Left forelimb (tissue), 1 donor: Measurements from ENCODE around the gene ETFA.

ENCODE experiments used
- DNase-seq: peaks from one replicate; pipeline ENCODE4 v3.0.0-alpha.2; 2018; ENCODE audit warnings: low spot score

Gene ETFA

DNA sequence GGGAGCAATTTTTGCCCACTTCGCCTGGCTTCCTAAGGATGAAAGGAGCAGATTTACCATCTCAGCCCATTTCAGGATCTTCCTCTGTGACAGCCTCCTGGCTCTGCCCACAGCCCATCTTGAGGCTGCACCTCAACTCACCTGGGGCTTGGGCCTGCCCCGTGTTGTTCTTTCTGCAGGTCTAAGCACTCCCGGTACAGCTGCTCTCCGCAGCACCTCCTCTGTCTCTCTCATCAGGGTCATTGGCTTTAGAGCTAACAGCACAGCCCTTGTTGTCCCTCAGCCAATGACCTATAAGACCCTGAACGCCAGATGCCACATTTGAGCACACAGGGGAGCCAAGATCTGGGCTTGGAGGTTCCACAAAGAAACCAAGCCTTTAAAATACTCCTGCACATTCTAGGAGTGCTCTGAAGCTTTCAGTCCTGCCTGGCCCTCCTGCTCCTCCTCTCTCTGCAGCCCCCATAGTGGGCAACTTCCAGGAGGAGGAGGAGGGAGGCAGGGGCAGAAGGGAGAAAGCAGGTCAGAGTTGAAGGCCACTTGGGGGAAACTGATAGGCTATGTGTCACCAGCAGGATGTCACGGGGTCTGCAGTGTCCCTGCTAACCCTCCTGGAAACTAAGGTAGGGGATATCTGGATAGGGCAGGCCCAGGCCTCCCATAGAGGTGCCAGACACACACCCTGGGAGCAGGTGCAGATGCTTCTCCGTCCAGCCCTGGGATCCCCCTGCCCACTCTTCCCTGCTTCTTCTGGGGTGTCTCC is 115.6 kb downstream of the ETFA start:
- DNase-seq: no peak

DNA sequence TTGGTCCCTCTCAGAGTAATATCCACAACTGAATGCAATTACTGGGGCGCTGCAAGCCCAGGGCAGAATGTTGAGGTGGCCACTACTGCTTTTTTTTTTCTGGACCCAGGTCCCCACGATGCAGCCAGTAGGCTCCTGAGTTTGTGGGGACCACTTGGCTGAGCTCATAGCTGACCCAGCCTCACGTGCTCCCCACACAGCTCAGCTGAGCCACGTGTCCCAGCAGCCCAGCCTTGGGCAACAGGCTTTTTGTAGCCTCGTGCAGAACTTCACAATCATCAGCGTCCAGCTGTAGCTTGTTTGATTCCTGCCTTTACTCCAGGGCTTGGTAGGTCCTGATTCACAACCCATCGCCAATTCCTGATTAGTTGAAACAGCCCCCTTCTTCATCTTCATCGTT is 117.3 kb downstream of the ETFA start:
- DNase-seq: no peak

DNA sequence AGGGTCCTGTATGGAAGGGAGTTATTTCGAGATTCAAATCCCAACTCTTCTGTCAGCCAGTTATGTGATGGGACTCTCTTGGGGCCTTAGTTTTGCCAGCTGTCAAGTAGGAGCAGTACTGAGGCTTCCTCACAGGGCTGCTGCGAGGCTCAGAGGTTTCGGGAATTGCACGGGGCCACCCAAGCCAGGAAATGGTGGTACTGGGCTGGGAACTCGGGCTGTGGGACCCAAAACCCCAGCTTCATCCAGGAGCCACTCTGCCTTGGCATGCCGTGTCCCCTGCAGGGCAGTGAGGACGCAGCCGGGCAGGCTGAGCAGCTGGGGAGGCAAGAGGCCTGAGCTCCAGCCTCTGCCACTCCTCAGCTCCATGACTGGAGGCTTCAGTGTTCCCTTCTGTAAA is 118.6 kb downstream of the ETFA start:
- DNase-seq: no peak

DNA sequence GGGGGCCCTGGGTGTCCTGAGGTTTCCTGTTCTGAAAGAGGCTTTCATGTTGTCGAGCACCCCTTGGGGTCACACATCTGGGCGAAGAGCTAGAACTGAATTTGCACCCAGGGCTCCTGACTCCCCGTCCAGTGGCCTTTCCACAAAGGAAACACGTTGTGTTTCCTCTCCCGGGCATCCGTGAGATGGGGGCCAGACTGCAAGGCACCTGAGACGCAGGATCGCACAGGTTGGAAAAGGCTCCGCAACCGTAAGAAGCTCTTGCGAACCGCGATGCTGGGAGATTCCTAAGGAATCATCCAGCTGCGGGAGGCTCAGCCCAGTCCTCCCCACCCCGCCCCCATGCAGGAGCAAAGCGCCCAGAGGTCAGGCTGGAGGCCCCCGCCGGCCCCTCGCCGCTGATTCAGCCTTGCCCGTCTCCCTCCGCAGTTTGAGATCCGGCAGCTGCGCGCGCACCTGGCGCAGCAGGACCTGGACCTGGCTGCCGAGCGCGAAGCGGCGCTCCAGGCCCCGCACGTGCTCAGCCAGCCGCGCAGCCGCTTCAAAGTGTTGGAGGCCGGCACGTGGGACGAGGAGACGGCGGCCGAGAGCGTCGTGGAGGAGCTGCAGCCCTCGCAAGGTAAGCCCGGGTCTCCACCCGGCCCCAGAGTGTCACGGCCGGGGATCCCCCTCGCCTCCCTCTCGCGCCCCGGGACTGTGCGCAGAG is 119.6 kb downstream of the ETFA start:
- DNase-seq: no peak

DNA sequence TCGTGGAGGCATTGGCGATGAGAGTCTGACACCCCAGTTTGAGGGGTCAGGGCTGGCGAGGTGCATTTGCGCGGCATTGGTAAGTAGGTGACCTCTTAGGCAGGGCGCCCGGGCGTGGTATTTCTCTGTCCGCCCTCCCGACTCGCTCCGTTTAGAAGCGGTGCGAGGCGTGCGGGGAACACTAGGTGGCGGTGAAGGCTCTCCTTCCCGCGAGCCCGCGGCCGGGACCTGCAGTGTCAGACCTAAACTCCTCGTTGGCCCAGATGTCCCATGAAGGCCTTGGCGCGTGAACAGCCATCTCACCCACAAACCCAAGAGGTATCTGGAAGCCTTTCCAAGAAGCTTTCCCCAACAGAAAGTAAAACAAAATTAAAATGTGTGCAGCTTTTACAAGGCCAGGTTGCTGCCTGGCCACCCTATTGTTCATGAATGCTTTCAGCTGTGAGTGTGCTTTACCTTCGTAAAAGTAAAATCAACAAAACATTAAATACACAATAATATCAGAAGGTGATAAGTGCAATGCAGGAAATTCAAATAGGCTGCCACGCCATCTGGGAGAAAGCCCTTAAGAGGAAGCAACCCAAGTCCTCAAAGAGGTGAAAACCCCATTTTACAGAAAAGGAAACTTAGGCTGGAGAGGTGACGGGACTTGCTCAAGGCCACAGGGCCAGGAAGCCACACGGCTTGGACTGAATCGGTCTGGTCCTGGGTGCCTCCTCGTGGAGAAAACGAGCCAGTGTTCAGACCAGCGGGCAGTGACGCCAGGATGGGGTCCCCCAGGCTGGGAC is 120.3 kb downstream of the ETFA start:
- peak; percentile 81 for DNase-seq

DNA sequence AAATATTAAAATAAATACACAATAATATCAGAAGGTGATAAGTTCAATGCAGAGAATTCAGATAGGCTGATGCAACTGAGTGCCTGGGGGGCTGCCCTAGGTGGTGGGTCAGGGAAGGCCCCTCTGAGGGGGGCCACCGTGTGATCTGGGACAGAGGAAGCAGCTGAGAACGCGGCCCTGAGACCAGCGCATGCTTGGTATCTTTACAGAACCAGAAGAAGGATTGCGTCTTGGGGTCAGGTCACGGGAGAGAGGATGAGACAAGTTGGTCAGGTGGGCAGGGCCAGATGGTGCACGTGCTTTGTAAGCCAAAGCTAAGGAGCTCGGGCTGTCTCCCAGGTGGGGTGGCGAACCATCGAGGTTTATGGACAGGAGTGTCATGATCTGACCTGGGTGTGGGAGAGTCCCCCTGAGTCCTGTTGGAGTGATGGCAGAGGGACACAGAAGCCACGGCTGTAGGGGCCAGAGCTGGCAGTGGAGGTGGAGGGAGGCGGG is 121.2 kb downstream of the ETFA start:
- no peak for DNase-seq

DNA sequence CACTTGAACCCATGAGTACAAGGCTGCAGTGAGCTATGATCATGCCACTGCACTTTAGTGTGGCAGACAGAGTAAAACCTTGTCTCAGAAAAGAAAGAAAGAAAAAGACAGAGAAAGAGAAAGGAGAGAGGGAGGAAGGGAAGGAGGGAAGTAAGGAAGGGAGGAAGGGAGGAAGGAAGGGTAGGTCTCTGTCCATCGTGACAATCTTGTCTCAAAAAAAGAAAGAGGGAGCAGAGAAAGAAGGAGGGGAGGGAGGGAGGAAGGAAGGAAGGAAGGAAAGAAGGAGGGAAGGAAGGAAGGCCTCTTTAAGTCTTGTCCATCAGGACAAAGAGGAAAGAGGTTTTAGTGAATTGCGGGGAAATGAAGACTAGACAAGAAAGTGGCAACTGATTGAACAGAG is 122.2 kb downstream of the ETFA start:
- DNase-seq: no peak

DNA sequence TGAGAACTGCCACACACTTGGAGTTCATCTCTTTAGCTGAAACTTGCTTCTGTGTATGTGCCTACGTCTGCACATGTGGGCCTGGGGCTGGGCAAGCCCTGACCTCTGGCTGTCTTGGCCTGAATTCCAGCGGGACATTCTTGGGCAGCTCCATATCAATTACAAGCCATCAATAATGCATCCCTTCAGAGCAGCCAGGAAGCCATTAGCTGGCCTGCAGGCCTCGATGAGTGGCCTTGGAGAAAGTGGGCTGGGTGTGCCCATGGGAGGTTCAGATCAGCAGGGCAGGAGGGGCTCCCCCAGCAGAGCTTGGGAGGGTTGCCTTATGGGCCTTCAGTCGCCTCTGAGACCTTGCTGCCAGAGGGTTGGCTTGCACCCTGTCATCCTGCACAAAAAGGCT is 124.1 kb downstream of the ETFA start:
- no peak for DNase-seq

DNA sequence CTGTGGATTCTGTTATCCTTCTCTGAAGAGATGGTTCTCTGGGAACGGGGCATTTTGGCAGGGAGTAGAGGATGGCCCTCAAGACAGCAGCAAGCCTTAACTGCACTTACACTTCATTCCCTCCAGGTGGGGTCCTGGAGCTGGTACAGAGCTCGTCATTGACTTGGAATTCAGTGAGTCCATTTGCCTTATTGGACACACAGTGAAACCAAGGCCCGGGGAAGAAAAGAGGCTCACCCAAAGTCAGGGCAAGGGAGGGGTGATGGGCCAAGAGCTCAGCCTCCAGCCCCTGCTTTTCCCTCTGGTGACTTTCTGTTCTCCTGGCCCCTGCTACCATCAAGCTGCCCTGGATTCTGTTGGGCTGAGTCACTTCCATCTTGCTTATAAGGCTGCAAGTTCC is 125.6 kb downstream of the ETFA start:
- no peak for DNase-seq

DNA sequence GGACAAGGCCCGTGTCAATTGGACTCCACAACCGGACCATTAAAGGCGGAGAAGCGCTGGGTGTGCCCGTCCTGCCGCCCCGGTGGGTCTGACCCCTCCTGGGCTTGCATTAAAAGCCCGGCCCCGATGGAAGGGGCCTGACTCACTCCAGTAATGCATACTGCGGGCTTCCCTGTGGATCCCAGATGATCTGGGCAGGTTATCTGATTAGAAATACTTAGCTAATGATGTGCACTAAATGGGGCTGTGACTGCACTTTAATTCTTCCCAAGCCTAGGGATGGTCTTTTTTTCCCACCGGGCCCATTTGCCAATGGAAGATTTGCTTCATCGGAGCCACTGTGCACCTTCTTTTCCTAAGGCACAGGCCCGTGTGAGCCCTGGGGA is 126.6 kb downstream of the ETFA start:
- no peak for DNase-seq

DNA sequence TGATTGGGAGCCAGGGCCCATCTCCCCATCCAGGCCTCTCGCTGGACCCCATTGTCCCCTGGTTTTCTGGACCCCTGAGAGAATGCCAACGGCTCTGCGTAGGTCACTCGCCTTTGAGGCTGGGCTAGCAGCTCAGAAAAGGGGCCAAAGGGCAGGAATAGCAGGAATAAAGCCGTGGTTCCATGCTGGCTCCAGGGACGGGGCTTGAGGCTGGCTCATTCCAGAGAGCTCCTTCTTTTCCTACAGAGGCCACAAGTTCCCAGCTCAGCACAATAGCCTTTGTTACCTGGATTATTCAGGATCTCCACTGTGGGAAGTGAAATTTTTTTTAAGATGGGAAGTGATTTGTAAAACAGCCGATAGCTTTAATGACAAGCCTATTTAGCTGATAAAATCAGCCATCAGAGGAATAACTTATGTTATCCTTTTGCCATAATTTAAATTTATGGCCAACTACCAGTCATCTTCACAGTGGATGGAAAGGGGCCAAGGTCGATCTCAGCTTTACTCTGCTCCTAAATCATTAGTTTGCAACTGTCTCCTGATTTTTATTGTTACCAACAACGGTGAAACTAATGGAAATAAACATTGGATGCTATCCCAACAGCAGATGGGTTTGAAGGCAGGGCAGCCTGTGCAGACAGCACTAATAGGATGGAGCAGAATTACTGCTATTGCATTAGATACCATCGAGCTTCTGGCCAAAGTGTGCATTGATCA is 127.2 kb downstream of the ETFA start:
- DNase-seq: no peak

DNA sequence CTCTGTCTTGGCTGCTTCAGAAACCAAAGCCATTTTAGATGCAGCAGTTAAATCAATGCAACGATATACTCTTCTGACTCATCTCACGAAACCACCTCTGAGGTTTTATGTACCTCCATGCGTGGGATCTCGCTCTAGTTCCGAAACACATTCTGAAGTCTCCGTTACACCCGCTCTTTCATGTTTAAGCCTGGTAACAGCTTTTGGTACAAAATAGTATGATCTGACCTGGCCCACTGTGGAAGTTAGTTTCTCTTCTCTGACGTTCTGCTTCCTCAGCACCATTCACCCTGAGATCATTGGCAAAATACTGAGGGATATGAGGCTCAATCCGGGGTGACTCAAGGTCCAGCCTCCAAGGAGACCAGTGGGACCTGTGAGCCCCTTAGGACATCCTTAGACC is 129.6 kb downstream of the ETFA start:
- DNase-seq: no peak

DNA sequence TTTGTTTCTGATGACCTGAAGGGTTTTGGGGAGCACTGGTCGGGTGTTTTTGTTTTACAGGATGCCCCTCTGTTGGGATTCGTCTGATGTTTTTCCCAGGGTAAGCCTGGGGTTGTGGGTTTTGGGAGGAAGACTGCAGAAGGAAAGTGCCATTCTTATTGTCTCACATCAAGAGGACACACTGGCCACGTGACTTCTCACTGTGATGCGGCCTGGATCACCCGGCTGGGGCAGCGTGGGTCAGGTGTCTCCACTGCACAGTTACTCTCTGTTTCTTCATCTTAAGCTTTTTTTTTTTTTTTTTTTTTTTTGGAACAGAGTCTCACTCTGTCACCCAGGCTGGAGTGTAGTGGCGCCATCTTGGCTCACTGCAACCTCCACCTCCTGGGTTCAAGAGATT is 130.9 kb downstream of the ETFA start:
- DNase-seq: no peak

DNA sequence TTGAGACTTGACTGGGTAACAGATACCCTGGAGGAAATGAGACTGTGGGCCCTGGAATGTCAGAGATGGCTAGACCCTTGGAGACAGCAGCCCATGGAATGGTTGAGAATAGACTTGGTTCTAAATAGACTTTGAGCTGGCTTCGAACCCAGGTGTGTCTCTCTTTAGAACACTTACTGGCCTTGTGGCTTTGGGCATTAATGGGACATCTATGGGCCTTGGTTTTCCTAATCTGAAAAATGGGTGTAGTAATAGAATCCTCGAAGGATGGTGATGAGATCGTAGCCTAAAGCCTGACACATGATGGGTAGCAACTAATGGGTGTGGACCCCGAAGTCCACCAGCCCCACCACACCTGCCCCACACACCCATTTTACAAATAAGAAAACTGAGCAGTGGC is 132.2 kb downstream of the ETFA start:
- no peak for DNase-seq

DNA sequence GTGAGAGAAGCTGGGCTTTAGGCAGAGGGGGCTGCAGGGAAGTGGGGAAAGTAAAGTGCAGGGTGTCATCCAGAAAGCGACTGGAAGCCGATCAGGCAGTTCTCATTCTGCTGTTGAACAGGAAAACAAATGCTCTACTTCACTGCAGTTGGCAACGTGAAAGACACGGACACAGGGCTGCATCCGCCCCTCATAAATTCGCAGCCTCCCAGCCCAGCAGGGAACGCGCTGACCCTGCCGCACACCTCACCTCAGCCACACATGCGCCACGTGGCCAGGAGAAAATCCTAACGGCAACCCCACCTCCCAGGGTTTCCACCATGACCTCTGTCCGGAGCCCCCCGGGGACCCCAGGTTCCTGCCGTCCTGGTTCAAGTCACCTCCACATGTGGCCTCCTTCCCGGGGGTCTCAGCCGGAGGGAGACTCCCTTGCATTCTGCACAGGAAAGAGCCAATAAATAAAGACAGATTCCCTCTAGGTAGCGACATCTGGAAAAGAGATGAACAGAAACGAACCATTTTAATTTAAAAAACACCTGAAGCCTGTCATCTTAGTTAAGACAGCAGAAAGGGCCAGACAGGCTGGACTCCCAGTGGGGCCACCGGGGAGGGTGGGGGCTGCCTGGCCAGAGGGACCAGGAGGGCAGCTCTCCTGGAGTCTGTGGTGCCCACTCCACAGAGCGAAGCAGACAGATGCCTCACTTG is 132.8 kb downstream of the ETFA start:
- DNase-seq: no peak

DNA sequence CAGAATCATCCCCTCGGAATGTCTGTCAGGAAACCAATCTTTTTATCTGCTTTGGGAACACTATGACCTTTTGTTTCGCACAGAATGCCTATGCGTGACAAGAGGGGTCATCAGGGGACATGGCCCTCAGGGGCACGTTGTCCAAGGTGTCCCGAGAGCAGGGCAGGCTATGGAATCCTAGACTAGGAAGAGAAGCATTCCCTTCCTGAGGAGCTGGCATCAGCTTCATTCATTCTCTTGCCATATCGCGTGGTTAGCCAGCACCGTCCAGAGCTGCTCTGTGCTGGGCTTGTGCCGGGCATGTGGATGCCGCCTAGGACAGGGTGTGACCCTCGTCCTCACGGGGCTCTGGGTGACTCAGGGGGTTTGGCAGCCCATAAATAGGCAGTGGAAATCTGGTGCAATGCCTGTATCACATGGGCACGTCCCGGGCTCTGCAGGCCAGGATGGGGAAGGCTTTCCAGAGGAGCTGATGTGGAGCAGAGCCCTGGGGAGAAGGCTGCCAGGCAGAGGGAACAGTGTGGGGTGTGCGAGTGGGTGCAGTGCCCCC is 133.7 kb downstream of the ETFA start:
- no peak for DNase-seq

DNA sequence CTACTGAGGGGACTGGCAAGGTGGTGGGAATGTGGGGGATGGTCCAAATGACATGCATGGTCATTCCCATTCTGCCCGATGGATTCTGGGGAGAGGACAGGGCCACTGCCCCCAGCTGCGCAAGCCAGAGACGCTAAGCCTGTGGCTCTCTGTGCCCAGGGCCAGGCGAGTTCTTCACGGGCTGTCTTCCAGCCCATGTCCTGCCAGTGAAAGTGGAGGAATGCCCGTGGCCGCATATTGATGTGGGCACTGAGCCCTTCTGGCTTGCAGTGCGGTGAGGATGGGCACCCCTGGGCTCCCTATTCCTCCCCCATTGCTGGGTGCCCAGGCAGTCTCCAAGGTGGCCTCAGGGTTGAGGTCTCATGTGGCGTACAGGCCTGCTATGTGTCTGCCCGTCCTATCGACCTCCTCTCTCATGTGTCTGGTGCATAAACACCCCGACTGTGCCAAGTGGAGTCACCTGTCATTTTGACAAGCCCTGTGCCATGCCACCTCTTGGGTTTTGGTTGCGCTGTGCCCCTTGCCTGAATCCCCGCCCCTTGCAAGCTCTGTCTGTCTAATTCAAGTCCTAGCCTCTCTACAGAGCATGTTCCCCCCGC is 134.7 kb downstream of the ETFA start:
- no peak for DNase-seq

DNA sequence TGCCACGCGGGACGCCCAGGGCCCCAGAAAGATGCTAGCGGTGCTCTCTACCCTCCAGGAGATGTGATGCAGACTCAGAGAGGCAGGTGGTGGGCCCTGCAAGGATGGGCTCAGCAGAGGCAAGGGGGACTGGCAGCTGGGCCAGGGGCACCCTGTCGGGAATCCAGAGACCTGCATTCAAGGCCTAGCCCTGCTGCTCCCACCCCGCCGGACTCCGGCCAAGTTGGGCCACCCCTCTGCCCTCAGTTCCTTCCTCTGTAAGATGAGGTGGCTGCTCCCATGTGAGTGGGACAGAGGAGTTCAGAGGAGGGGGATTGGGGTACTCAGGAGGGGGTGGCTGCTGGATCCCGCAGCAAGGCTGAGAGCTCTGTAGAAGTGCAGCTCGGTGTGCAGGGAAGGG is 135.2 kb downstream of the ETFA start:
- DNase-seq: no peak

DNA sequence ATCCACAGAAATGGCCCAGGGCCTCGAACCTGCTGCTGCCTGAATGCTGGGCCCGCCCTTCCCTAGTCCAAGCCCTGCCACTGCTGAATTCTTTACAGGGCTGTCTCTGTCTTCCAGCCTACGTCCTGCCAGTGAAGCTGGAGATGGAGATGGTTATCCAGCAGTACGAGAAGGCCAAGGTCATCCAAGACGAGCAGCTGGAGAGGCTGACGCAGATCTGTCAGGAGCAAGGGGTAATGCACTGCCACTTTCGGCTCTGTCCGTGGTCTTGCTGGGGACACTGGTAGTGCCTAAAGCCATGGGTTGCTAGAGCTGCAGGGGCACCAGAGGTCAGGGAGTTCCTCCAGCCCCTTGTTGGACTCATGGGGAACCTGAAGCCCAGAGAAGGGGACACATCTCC is 135.8 kb downstream of the ETFA start:
- no peak for DNase-seq

DNA sequence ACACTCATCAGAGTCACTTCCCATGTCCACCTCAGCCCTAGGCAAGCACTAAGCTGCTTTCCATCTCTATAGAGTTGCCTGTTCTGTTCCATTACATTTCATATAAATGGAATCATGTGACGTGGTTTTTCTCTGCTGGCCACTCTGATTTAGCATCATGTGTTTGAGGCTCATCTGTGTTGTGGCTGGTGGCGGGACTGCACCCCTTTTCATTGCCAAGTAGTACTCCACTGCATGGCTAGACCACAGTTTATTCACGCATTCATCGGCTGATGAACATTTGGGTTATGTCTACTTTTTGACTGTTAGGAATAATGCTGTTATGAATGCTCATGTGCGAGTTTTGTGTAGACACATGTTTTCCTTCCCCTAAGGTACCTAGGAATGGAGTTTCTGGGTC is 136.6 kb downstream of the ETFA start:
- DNase-seq: no peak

DNA sequence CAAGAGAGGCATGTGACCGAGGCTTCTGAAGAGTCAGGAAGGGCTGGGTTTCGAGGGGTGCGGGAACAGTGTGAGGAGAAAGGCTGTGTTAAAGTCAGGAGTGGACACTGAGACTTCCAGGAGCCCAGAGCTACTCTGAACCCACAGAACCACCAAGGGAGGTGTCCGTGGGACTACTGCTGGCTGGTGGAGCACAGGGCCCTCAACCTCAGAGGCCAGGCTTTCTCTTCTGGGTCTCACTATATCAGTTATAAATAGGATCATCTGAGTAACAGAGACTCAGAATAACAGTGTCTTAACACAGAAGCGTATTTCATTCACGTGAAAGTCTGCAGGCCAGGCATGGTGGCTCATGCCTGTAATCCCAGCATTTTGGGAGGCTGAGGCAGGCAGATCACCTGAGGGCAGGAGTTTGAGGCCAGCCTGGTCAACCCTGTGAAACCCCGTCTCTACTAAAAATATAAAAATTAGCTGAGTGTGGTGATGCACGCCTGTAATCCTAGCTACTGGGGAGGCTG is 137.9 kb downstream of the ETFA start:
- no peak for DNase-seq
